ENCODE measurements around the gene TMPRSS6. TPM values are rescaled to one million over a fixed set of nuclear protein-coding genes. Genes with fewer than 3 reads are reported as not detected.

The TMPRSS6 gene
- total and polyA plus RNA-seq, 2 of the 13 experiments (the other 11 are each of a cell fraction or from before 2014, with no cell fraction given), result 4.2 to 4.8 TPM

- no peak for TF ChIP-seq PAXIP1 (CRISPR knock-in tag; conservative IDR thresholded peaks at IDR 0.05)
Observed at GRCh38 chr22:37137903-37138665, 28.6 kb upstream of the TMPRSS6 start (continued).

- intact Hi-C loops (cut with micrococcal nuclease; ENCODE audit: unreplicated experiment), result no loop called here
- H2AFZ ChIP-seq (ENCODE audit: low read length), result no peak overlapping the region
- no peak for TF ChIP-seq ZNF792 (CRISPR knock-in tag; IDR thresholded peaks at IDR 0.05)
- no peak for TF ChIP-seq CHD2 (IDR thresholded peaks at IDR 0.05; ENCODE audit: low read depth, low read length)
- no peak for TF ChIP-seq STAT6 (CRISPR knock-in tag; IDR thresholded peaks at IDR 0.05; ENCODE audit: borderline replicate concordance)
- no peak for TF ChIP-seq CEBPZ (IDR thresholded peaks at IDR 0.05; ENCODE audit: low read length)
- no peak for TF ChIP-seq SMAD9 (CRISPR knock-in tag; IDR thresholded peaks at IDR 0.05)
- TF ChIP-seq ZBTB43 (CRISPR knock-in tag; conservative IDR thresholded peaks at IDR 0.05), result no peak
- TF ChIP-seq ZNF326 (CRISPR knock-in tag; IDR thresholded peaks at IDR 0.05; ENCODE audit: borderline replicate concordance), result no peak
- TF ChIP-seq EZH2 (conservative IDR thresholded peaks at IDR 0.05; ENCODE audit: low read depth, low read length), result no peak
- TF ChIP-seq CHD4 (IDR thresholded peaks at IDR 0.05; ENCODE audit: borderline replicate concordance, low read length), result no peak
- TF ChIP-seq ZNF747 (CRISPR knock-in tag; IDR thresholded peaks at IDR 0.05; ENCODE audit: borderline replicate concordance), result no peak
Observed at GRCh38 chr22:37137131-37137530, 27.6 kb upstream of the TMPRSS6 start.

More at GRCh38 chr22:37137131-37137530, 27.6 kb upstream of the TMPRSS6 start:
- no peak overlapping the region for H3K4me3 ChIP-seq (replicated peaks in 1 of 3; ENCODE audit: insufficient read depth in 1 of 3, low read depth in 2 of 3, low read length in 3 of 3)
- H3K27ac ChIP-seq (ENCODE audit: extremely low read length, insufficient read depth, low read length), result no peak overlapping the region
- 0 out of 2 replicates have a peak, but pooled peaks cover 9% of the 10 kb centered on the region for H3K4me1 ChIP-seq (ENCODE audit: insufficient read depth, low read length)
- H3K9me3 ChIP-seq (ENCODE audit: low read length), result no peaks in the 10 kb centered on the region
- ATAC-seq (no peak), DNase-seq (ENCODE audit: low spot score) (no peak), FAIRE-seq (no peak)
- in situ Hi-C loops (cut with HindIII; ENCODE audit: extremely low pct_ligation_motif_present, low pct_unique_long_range_greater_than_20kb), result no loop called here
- no peaks in the 10 kb centered on the region for H3K79me2 ChIP-seq (ENCODE audit: insufficient read depth, low read length)
- H3K36me3 ChIP-seq (replicated peaks in 1 of 2; ENCODE audit: control insufficient read depth in 1 of 2, insufficient read depth in 2 of 2, low read length in 2 of 2), result no peaks in the 10 kb centered on the region
- no peak overlapping the region for H3K4me2 ChIP-seq (ENCODE audit: low read depth, low read length)
- CTCF ChIA-PET (ENCODE audit: low intra/inter-chr PET ratio, low total read pairs), result no interaction called here
- no TSS peak for BruUV-seq (replicated peaks)
- peaks cover 7 to 33% of the 10 kb centered on the region in 2 experiments; a peak in 4 of 5 replicates for H3K27me3 ChIP-seq (ENCODE audit: control insufficient read depth in 1 of 2, insufficient read depth in 2 of 2, low read length in 2 of 2)
- POLR2A ChIA-PET, result no interaction called here
- H4K20me1 ChIP-seq (ENCODE audit: insufficient read depth, low read length), result no peaks in the 10 kb centered on the region
- no peak overlapping the region for H3K9ac ChIP-seq (ENCODE audit: insufficient read depth, low read depth, low read length)
- WGBS (ENCODE audit: low lambda C conversion rate), result 21% methylated on average over 5 of the region's 8 CpGs
